OCI-LY1 (cell line): ENCODE measurements around the gene FAT1.
A peak's percentile ranks its signal among the peaks of the same experiment; 100 is the strongest.

Source experiments
- H2AFZ ChIP-seq: fragments of 200-600 bp; sonication (generic), shearing (Covaris generic); 2 replicates; pipeline ENCODE4 v1.6.0; 2014; ENCODE audit warnings: antibody characterized with exemption, mild to moderate bottlenecking, low read length
- H3F3A ChIP-seq: fragments of 200-600 bp; sonication (generic), shearing (Covaris generic); 2 replicates; pipeline ENCODE4 v1.6.0; 2014; ENCODE audit warnings: mild to moderate bottlenecking, antibody characterized with exemption, low read length, moderate library complexity; ENCODE audit not compliant: insufficient read depth
- H3K27ac ChIP-seq: fragments of 200-600 bp; sonication (generic); 2 replicates; pipeline ENCODE4 v1.5.1; 2014; ENCODE audit warnings: low read length, mixed run types, mild to moderate bottlenecking, low read depth; ENCODE audit not compliant: poor library complexity, severe bottlenecking
- H3K27me3 ChIP-seq: fragments of 200-600 bp; sonication (generic); 2 replicates; pipeline ENCODE4 v1.6.0; 2014; ENCODE audit warnings: antibody characterized with exemption, mild to moderate bottlenecking, low read length, moderate library complexity; ENCODE audit not compliant: insufficient read depth
- H3K36me3 ChIP-seq: fragments of 200-600 bp; sonication (generic); 2 replicates; pipeline ENCODE4 v1.6.1; 2014; ENCODE audit warnings: mild to moderate bottlenecking, antibody characterized with exemption, low read length, moderate library complexity, mixed read lengths; ENCODE audit not compliant: insufficient read depth
- H3K4me1 ChIP-seq: fragments of 200-600 bp; sonication (generic); 2 replicates; pipeline ENCODE4 v1.5.1; 2014; ENCODE audit warnings: mild to moderate bottlenecking, low read length, moderate library complexity; ENCODE audit not compliant: insufficient read depth, severe bottlenecking
- H3K4me2 ChIP-seq: fragments of 200-600 bp; sonication (generic), shearing (Covaris generic); 2 replicates; pipeline ENCODE4 v1.6.1; 2014; ENCODE audit warnings: low read length
- H3K4me3 ChIP-seq: fragments of 200-600 bp; sonication (generic); 2 replicates; pipeline ENCODE4 v1.5.1; 2014; ENCODE audit warnings: low read length, low read depth, mild to moderate bottlenecking, mixed read lengths; ENCODE audit not compliant: poor library complexity, severe bottlenecking
- H3K79me2 ChIP-seq: fragments of 200-600 bp; shearing (Covaris generic); 2 replicates; pipeline ENCODE4 v1.6.1; 2016; ENCODE audit warnings: mixed run types, low read length, mixed read lengths; ENCODE audit not compliant: insufficient read depth
- H3K9ac ChIP-seq: fragments of 200-600 bp; sonication (generic), shearing (Covaris generic); 2 replicates; pipeline ENCODE4 v1.6.1; 2014; ENCODE audit warnings: mild to moderate bottlenecking, low read length, mixed read lengths
- H3K9me2 ChIP-seq: fragments of 200-600 bp; sonication (generic), shearing (Covaris generic); 2 replicates; pipeline ENCODE4 v1.6.1; 2014; ENCODE audit warnings: low read depth, mild to moderate bottlenecking, low read length, mixed read lengths
- H3K9me3 ChIP-seq: fragments of 200-600 bp; shearing (Covaris generic); 2 replicates; pipeline ENCODE4 v1.6.1; 2014; ENCODE audit warnings: low read length, mixed read lengths
- H4K20me1 ChIP-seq: fragments of 200-600 bp; sonication (generic), shearing (Covaris generic); 2 replicates; pipeline ENCODE4 v1.6.0; 2016; ENCODE audit warnings: mild to moderate bottlenecking, low read length; ENCODE audit not compliant: insufficient read depth
- EZH2 ChIP-seq: fragments of 200-600 bp; sonication (generic), shearing (Covaris generic); IDR thresholded peaks from 2 replicates; pipeline ENCODE4 v1.8.0; 2017; ENCODE audit warnings: borderline replicate concordance, mixed run types, mild to moderate bottlenecking, antibody characterized with exemption, low read length, moderate library complexity, mixed read lengths
- TF ChIP-seq, protein P1 (sequence below): fragments of 200-600 bp; sonication (generic), shearing (Covaris generic); IDR thresholded peaks from 2 replicates; pipeline ENCODE4 v1.5.1; 2017; ENCODE audit warnings: mild to moderate bottlenecking, antibody characterized with exemption, low read length, moderate library complexity, mixed read lengths

Gene FAT1

GRCh38 chr4:186719925-186720694, 3.5 kb downstream of the FAT1 start:
- H3K9ac ChIP-seq = no peak overlapping the region
- no peaks in the 10 kb centered on the region for H3K9me2 ChIP-seq
- H3K36me3 ChIP-seq = no peaks in the 10 kb centered on the region
- no peaks in the 10 kb centered on the region for H3K4me1 ChIP-seq
- H3K9me3 ChIP-seq = peaks cover 26% of the 10 kb centered on the region
- no peak overlapping the region for H3K4me2 ChIP-seq
- H3F3A ChIP-seq = no peaks in the 10 kb centered on the region
- no peak overlapping the region for H3K4me3 ChIP-seq
- H3K27ac ChIP-seq = no peak overlapping the region
- no peaks in the 10 kb centered on the region for H3K79me2 ChIP-seq
- H3K27me3 ChIP-seq = no peaks in the 10 kb centered on the region
- no peak overlapping the region for H2AFZ ChIP-seq
- TF ChIP-seq, protein P1, sequence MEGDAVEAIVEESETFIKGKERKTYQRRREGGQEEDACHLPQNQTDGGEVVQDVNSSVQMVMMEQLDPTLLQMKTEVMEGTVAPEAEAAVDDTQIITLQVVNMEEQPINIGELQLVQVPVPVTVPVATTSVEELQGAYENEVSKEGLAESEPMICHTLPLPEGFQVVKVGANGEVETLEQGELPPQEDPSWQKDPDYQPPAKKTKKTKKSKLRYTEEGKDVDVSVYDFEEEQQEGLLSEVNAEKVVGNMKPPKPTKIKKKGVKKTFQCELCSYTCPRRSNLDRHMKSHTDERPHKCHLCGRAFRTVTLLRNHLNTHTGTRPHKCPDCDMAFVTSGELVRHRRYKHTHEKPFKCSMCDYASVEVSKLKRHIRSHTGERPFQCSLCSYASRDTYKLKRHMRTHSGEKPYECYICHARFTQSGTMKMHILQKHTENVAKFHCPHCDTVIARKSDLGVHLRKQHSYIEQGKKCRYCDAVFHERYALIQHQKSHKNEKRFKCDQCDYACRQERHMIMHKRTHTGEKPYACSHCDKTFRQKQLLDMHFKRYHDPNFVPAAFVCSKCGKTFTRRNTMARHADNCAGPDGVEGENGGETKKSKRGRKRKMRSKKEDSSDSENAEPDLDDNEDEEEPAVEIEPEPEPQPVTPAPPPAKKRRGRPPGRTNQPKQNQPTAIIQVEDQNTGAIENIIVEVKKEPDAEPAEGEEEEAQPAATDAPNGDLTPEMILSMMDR = peak; percentile 56; the same call in 1 of the 2 replicates
- no peak for TF ChIP-seq EZH2
- H4K20me1 ChIP-seq = no peaks in the 10 kb centered on the region

DNA sequence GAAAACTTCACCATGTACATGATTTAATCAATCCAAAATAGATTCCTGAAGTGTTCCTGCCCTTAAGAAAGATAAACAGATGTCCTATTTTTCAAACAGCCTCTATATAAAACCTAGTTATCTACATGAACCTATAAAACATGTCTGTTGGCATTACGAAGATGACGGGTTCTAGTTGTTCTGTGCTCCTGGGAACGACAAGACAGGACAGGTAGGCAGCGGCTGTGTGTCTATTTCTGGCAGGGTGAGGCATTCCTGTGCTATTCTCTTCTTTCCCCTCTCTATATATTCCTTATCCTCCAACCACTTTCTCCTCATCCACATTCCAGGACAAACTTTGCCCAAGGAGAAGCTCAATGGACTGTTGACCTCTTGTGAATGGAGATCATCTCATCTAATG, 6.1 kb downstream of the FAT1 start:
- no peaks in the 10 kb centered on the region for H3K79me2 ChIP-seq
- no peak overlapping the region for H3K4me2 ChIP-seq
- no peaks in the 10 kb centered on the region for H3K9me2 ChIP-seq
- H3F3A ChIP-seq = no peaks in the 10 kb centered on the region
- H2AFZ ChIP-seq = no peak overlapping the region
- peaks cover 32% of the 10 kb centered on the region for H3K9me3 ChIP-seq
- H4K20me1 ChIP-seq = no peaks in the 10 kb centered on the region
- H3K4me1 ChIP-seq = no peaks in the 10 kb centered on the region
- H3K9ac ChIP-seq = no peak overlapping the region
- no peak for TF ChIP-seq EZH2
- TF ChIP-seq, protein P1 = no peak
- no peaks in the 10 kb centered on the region for H3K36me3 ChIP-seq
- no peak overlapping the region for H3K27ac ChIP-seq
- no peaks in the 10 kb centered on the region for H3K27me3 ChIP-seq
- no peak overlapping the region for H3K4me3 ChIP-seq

- Histone ChIP-seq H3K4me1 (no peaks in the 10 kb centered on the region), H2AFZ (no peak overlapping the region), H3K9me3 (peaks cover 18% of the 10 kb centered on the region), H3F3A (no peaks in the 10 kb centered on the region), H3K9ac (no peak overlapping the region), H3K36me3 (no peaks in the 10 kb centered on the region), H3K79me2 (no peaks in the 10 kb centered on the region), H3K27me3 (no peaks in the 10 kb centered on the region), H3K9me2 (no peaks in the 10 kb centered on the region), H3K4me2 (no peak overlapping the region), H3K27ac (no peak overlapping the region), H3K4me3 (no peak overlapping the region), H4K20me1 (no peaks in the 10 kb centered on the region)
- TF ChIP-seq, protein P1 = no peak
- TF ChIP-seq EZH2 = no peak
Measured at GRCh38 chr4:186715077-186715476, 8.6 kb downstream of the FAT1 start.
